ENCODE data around the gene FGF14. TPM values are rescaled to one million over a fixed set of nuclear protein-coding genes. Genes with fewer than 3 reads are reported as not detected.
A peak's percentile ranks its signal among the peaks of the same experiment; 100 is the strongest.

The FGF14 gene
- total RNA-seq, 1 donor from 2014 or later, result 0.23 TPM

DNA sequence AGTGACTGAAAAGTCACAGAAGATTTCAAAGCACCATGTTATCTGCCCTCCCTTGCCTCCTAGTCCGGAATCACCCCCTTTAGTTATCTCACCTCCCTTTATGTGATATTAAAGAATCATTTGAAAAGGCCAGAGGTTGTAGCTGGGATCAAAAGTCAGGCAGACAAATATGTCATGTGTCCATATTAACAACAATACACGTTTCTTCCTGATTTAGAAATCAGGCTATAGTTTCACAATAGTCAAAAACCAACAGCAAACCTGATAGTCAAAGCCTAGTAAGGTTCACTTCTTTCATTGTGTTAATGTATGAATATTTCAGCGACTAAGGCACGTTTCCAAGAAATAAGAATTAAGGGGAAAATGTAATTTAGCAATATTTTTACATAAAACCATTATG is 622.7 kb downstream of the FGF14 start:
- Histone ChIP-seq H3K4me3 (ENCODE audit: insufficient read depth, low read depth, low read length) (no peak overlapping the region), H3K27ac (ENCODE audit: low read depth, low read length) (no peak overlapping the region), H3K27me3 (ENCODE audit: insufficient read depth, low read length) (peaks cover 5% of the 10 kb centered on the region), H4K20me1 (ENCODE audit: insufficient read depth, low read length) (no peaks in the 10 kb centered on the region), H3K4me2 (ENCODE audit: low read length) (no peak overlapping the region), H2AFZ (ENCODE audit: low read depth, low read length) (no peak overlapping the region), H3K9me3 (ENCODE audit: insufficient read depth, low read depth, low read length) (no peaks in the 10 kb centered on the region), H3K4me1 (ENCODE audit: insufficient read depth, low read length) (no peaks in the 10 kb centered on the region), H3K79me2 (ENCODE audit: insufficient read depth, low read length) (no peaks in the 10 kb centered on the region), H3K9ac (ENCODE audit: low read length) (no peak overlapping the region), H3K36me3 (ENCODE audit: insufficient read depth, low read length) (no peaks in the 10 kb centered on the region)
- Mint-ChIP-seq H3K27ac (ENCODE audit: unreplicated experiment) (no peak overlapping the region), H3K4me1 (ENCODE audit: low read depth, unreplicated experiment) (no peaks in the 10 kb centered on the region), H3K9me3 (ENCODE audit: unreplicated experiment) (no peaks in the 10 kb centered on the region), H3K4me3 (ENCODE audit: unreplicated experiment) (no peak overlapping the region), H3K36me3 (ENCODE audit: low read depth, unreplicated experiment) (no peaks in the 10 kb centered on the region), H3K27me3 (ENCODE audit: low read depth, unreplicated experiment) (peaks cover 14% of the 10 kb centered on the region)
- no peak for DNase-seq (ENCODE audit: low read depth)
- TF ChIP-seq, protein P1, sequence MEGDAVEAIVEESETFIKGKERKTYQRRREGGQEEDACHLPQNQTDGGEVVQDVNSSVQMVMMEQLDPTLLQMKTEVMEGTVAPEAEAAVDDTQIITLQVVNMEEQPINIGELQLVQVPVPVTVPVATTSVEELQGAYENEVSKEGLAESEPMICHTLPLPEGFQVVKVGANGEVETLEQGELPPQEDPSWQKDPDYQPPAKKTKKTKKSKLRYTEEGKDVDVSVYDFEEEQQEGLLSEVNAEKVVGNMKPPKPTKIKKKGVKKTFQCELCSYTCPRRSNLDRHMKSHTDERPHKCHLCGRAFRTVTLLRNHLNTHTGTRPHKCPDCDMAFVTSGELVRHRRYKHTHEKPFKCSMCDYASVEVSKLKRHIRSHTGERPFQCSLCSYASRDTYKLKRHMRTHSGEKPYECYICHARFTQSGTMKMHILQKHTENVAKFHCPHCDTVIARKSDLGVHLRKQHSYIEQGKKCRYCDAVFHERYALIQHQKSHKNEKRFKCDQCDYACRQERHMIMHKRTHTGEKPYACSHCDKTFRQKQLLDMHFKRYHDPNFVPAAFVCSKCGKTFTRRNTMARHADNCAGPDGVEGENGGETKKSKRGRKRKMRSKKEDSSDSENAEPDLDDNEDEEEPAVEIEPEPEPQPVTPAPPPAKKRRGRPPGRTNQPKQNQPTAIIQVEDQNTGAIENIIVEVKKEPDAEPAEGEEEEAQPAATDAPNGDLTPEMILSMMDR (IDR thresholded peaks at IDR 0.05; ENCODE audit: insufficient read depth, low read depth, low read length), result no peak
- TF ChIP-seq EZH2 (IDR thresholded peaks at IDR 0.05; ENCODE audit: insufficient read depth, low read length), result no peak
- peak; percentile 50 for FAIRE-seq

DNA sequence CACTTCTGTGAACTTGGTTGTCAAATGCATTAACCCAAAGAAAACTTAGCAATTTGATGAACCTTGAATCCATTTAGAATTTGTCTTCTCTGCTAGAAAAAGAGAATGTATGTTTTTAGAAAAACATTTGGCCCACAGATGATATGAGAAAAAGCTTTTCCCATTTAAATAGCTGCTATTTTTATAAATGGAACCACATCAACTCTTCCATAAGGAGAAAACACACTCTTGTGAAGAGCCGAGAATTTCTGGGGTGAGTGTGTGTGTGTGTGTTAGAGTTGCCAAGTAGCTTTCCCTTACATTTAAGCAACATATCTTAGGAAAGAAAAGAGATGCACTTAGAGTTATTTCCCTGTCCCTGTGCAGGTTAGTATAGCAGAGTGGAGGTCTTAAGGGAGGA is 626.6 kb downstream of the FGF14 start:
- TF ChIP-seq EZH2 (IDR thresholded peaks at IDR 0.05; ENCODE audit: insufficient read depth, low read length), result no peak
- TF ChIP-seq, protein P1 (IDR thresholded peaks at IDR 0.05; ENCODE audit: insufficient read depth, low read depth, low read length), result no peak
- Histone ChIP-seq H3K79me2 (ENCODE audit: insufficient read depth, low read length) (no peaks in the 10 kb centered on the region), H2AFZ (ENCODE audit: low read depth, low read length) (no peak overlapping the region), H3K9me3 (ENCODE audit: insufficient read depth, low read depth, low read length) (no peaks in the 10 kb centered on the region), H3K4me2 (ENCODE audit: low read length) (no peak overlapping the region), H3K27ac (ENCODE audit: low read depth, low read length) (no peak overlapping the region), H3K36me3 (ENCODE audit: insufficient read depth, low read length) (no peaks in the 10 kb centered on the region), H4K20me1 (ENCODE audit: insufficient read depth, low read length) (no peaks in the 10 kb centered on the region), H3K4me3 (ENCODE audit: insufficient read depth, low read depth, low read length) (no peak overlapping the region), H3K4me1 (ENCODE audit: insufficient read depth, low read length) (no peaks in the 10 kb centered on the region), H3K9ac (ENCODE audit: low read length) (no peak overlapping the region), H3K27me3 (ENCODE audit: insufficient read depth, low read length) (peaks cover 2% of the 10 kb centered on the region)
- no peaks in the 10 kb centered on the region for H3K36me3 Mint-ChIP-seq (ENCODE audit: low read depth, unreplicated experiment)
- DNase-seq (ENCODE audit: low read depth) (no peak), FAIRE-seq (no peak)
- H3K4me3 Mint-ChIP-seq (ENCODE audit: unreplicated experiment), result no peak overlapping the region
- no peaks in the 10 kb centered on the region for H3K9me3 Mint-ChIP-seq (ENCODE audit: unreplicated experiment)
- no peak overlapping the region for H3K27ac Mint-ChIP-seq (ENCODE audit: unreplicated experiment)
- peaks cover 3% of the 10 kb centered on the region for H3K27me3 Mint-ChIP-seq (ENCODE audit: low read depth, unreplicated experiment)
- H3K4me1 Mint-ChIP-seq (ENCODE audit: low read depth, unreplicated experiment), result peaks cover 3% of the 10 kb centered on the region

DNA sequence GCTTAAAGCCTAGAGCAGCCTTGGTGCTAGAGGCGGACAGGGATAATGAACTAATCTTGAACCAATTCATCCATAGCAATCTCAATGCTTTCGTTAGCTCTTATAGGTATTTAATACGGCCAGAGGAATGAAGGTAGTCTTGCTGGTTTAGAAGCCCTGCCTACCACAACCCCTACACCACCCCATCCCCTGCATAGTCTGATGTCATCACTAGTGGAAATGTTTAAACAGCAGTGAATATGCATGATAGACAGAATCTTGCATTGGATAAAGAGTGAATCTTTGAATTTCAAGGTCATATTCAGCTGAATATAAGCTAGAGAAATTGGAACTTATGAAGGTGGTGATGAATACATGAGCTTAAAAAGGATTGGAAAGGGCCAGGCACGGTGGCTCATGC is 627.5 kb downstream of the FGF14 start:
- no peak overlapping the region for H2AFZ ChIP-seq (ENCODE audit: low read depth, low read length)
- H4K20me1 ChIP-seq (ENCODE audit: insufficient read depth, low read length), result no peaks in the 10 kb centered on the region
- no peak overlapping the region for H3K9ac ChIP-seq (ENCODE audit: low read length)
- H3K27ac ChIP-seq (ENCODE audit: low read depth, low read length), result no peak overlapping the region
- Mint-ChIP-seq H3K27ac (ENCODE audit: unreplicated experiment) (no peak overlapping the region), H3K4me1 (ENCODE audit: low read depth, unreplicated experiment) (peaks cover 3% of the 10 kb centered on the region), H3K4me3 (ENCODE audit: unreplicated experiment) (no peak overlapping the region), H3K9me3 (ENCODE audit: unreplicated experiment) (peaks cover under 1% of the 10 kb centered on the region), H3K36me3 (ENCODE audit: low read depth, unreplicated experiment) (no peaks in the 10 kb centered on the region), H3K27me3 (ENCODE audit: low read depth, unreplicated experiment) (peaks cover 3% of the 10 kb centered on the region)
- H3K27me3 ChIP-seq (ENCODE audit: insufficient read depth, low read length), result peaks cover 2% of the 10 kb centered on the region
- TF ChIP-seq EZH2 (IDR thresholded peaks at IDR 0.05; ENCODE audit: insufficient read depth, low read length), result no peak
- TF ChIP-seq, protein P1 (IDR thresholded peaks at IDR 0.05; ENCODE audit: insufficient read depth, low read depth, low read length), result no peak
- no peaks in the 10 kb centered on the region for H3K79me2 ChIP-seq (ENCODE audit: insufficient read depth, low read length)
- DNase-seq (ENCODE audit: low read depth), result no peak
- no peak overlapping the region for H3K4me2 ChIP-seq (ENCODE audit: low read length)
- H3K9me3 ChIP-seq (ENCODE audit: insufficient read depth, low read depth, low read length), result no peaks in the 10 kb centered on the region
- H3K4me3 ChIP-seq (ENCODE audit: insufficient read depth, low read depth, low read length), result no peak overlapping the region
- no peaks in the 10 kb centered on the region for H3K36me3 ChIP-seq (ENCODE audit: insufficient read depth, low read length)
- H3K4me1 ChIP-seq (ENCODE audit: insufficient read depth, low read length), result no peaks in the 10 kb centered on the region
- FAIRE-seq, result no peak

Measured in astrocyte (in vitro differentiated cells and primary cell).